ENCODE measurements around the gene SUCNR1. TPM values are rescaled to one million over a fixed set of nuclear protein-coding genes. Genes with fewer than 3 reads are reported as not detected.
"Not testable (repeated sequence)": the region's sequence is repeated elsewhere in the genome, so short reads cannot be mapped to it uniquely, and the experiment has no call there.

Gene SUCNR1
- total RNA-seq, 1 experiment from 2014 or later = not detected

DNA sequence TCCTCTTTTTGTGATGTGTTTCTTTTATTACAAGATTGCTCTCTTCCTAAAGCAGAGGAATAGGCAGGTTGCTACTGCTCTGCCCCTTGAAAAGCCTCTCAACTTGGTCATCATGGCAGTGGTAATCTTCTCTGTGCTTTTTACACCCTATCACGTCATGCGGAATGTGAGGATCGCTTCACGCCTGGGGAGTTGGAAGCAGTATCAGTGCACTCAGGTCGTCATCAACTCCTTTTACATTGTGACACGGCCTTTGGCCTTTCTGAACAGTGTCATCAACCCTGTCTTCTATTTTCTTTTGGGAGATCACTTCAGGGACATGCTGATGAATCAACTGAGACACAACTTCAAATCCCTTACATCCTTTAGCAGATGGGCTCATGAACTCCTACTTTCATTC is 7.7 kb downstream of the SUCNR1 start:
- TF ChIP-seq, protein P1, sequence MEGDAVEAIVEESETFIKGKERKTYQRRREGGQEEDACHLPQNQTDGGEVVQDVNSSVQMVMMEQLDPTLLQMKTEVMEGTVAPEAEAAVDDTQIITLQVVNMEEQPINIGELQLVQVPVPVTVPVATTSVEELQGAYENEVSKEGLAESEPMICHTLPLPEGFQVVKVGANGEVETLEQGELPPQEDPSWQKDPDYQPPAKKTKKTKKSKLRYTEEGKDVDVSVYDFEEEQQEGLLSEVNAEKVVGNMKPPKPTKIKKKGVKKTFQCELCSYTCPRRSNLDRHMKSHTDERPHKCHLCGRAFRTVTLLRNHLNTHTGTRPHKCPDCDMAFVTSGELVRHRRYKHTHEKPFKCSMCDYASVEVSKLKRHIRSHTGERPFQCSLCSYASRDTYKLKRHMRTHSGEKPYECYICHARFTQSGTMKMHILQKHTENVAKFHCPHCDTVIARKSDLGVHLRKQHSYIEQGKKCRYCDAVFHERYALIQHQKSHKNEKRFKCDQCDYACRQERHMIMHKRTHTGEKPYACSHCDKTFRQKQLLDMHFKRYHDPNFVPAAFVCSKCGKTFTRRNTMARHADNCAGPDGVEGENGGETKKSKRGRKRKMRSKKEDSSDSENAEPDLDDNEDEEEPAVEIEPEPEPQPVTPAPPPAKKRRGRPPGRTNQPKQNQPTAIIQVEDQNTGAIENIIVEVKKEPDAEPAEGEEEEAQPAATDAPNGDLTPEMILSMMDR (IDR thresholded peaks at IDR 0.05; ENCODE audit: insufficient read depth in 1 of 2, low read depth in 1 of 2, low read length in 1 of 2, severe bottlenecking in 1 of 2, unreplicated experiment in 1 of 2) = no peak

DNA sequence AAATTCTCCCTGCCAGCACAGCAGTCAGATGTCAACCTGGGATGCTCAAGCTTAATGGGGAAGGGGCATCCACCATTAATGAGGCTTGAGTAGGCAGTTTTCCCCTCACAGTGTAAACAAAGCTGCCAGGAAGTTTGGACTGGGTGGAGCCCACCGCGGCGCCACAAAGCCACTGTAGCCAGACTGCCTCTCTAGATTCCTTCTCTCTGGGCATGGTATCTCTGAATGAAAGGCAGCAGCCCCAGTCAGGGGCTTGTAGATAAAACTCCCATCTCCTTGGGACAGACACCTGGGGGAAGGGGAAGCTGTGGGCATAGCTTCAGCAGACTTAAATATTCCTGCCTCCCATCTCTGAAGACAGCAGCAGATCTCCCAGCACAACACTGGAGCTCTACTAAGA is 12.0 kb downstream of the SUCNR1 start:
- not testable (repeated sequence) for BruUV-seq (replicated peaks); H3K9me3 Mint-ChIP-seq (ENCODE audit: unreplicated experiment); H3K36me3 Mint-ChIP-seq (ENCODE audit: insufficient read depth, unreplicated experiment)

More for the DNA sequence above, 7.7 kb downstream of the SUCNR1 start:
- Histone ChIP-seq H3K4me1 (no peaks in the 10 kb centered on the region), H3K27me3 (replicated peaks; ENCODE audit: control insufficient read depth, insufficient read depth, low read length) (no peaks in the 10 kb centered on the region), H3K9me3 (no peaks in the 10 kb centered on the region), H3K4me3 (ENCODE audit: low read depth, low read length) (no peak overlapping the region), H3K36me3 (ENCODE audit: control insufficient read depth, insufficient read depth, low read length) (no peaks in the 10 kb centered on the region)
- CTCF ChIA-PET = no interaction called here
- Mint-ChIP-seq H3K36me3 (ENCODE audit: insufficient read depth, unreplicated experiment) (no peaks in the 10 kb centered on the region), H3K27ac (ENCODE audit: unreplicated experiment) (no peak overlapping the region), H3K4me3 (ENCODE audit: unreplicated experiment) (no peak overlapping the region), H3K27me3 (ENCODE audit: insufficient read depth, unreplicated experiment) (no peaks in the 10 kb centered on the region), H3K4me1 (ENCODE audit: low read depth, unreplicated experiment) (no peaks in the 10 kb centered on the region), H3K9me3 (ENCODE audit: unreplicated experiment) (no peaks in the 10 kb centered on the region)
- intact Hi-C loops (cut with micrococcal nuclease; ENCODE audit: unreplicated experiment) = no loop called here
- BruUV-seq (replicated peaks) = no TSS peak
- DNase-seq = no peak
- POLR2A ChIA-PET = no interaction called here

DNA sequence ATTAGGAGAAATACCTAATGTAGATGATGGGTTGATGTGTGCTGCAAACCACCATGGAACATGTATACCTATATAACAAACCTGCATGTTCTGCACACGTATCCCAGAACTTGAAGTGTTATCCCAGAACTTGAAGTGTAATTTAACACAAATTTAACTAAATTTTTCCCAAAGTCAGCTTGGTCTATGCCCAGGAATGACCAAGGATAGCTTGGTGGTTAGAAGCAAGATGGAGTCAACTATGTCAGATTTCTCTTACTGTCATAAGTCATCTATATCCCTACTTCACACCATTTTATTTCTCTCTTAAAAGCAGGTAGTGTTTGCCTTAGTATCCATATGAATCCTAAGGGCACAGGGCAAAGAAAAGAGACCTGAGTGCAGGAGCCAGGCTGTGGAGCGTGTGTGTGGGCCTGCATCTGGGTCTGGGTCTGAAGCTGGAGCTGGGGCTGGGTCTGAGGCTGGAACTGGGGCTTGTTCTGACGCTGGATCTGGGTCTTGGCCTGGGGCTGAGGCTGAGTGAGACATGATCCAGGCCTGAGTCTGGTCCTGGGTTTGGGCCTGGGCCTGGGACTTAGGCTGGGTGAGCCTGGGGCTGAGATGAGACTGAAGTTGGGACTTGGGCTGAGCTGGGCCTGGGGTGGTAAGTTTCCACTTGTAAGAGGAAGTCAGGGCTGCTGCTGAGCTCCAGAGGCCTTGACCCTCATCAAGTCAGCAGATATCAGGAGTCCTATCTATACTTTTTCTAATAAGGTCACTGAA is 14.2 kb downstream of the SUCNR1 start:
- H3K4me3 ChIP-seq (ENCODE audit: low read depth, low read length); DNase-seq; intact Hi-C loops (cut with micrococcal nuclease; ENCODE audit: unreplicated experiment); POLR2A ChIA-PET; H3K36me3 Mint-ChIP-seq (ENCODE audit: insufficient read depth, unreplicated experiment); H3K27me3 ChIP-seq (replicated peaks; ENCODE audit: control insufficient read depth, insufficient read depth, low read length); BruUV-seq (replicated peaks); CTCF ChIA-PET; H3K36me3 ChIP-seq (ENCODE audit: control insufficient read depth, insufficient read depth, low read length); H3K27me3 Mint-ChIP-seq (ENCODE audit: insufficient read depth, unreplicated experiment); H3K9me3 ChIP-seq; H3K4me3 Mint-ChIP-seq (ENCODE audit: unreplicated experiment); H3K9me3 Mint-ChIP-seq (ENCODE audit: unreplicated experiment); H3K27ac Mint-ChIP-seq (ENCODE audit: unreplicated experiment): not testable (repeated sequence)
- H3K4me1 ChIP-seq = peaks cover 12% of the 10 kb centered on the region
- peaks cover 10% of the 10 kb centered on the region for H3K4me1 Mint-ChIP-seq (ENCODE audit: low read depth, unreplicated experiment)

More for the DNA sequence above, 12.0 kb downstream of the SUCNR1 start:
- H3K36me3 ChIP-seq (ENCODE audit: control insufficient read depth, insufficient read depth, low read length); H3K4me1 ChIP-seq; H3K4me1 Mint-ChIP-seq (ENCODE audit: low read depth, unreplicated experiment); H3K27me3 ChIP-seq (replicated peaks; ENCODE audit: control insufficient read depth, insufficient read depth, low read length); intact Hi-C loops (cut with micrococcal nuclease; ENCODE audit: unreplicated experiment); H3K27me3 Mint-ChIP-seq (ENCODE audit: insufficient read depth, unreplicated experiment); DNase-seq; POLR2A ChIA-PET; H3K9me3 ChIP-seq; H3K4me3 Mint-ChIP-seq (ENCODE audit: unreplicated experiment); H3K4me3 ChIP-seq (ENCODE audit: low read depth, low read length); CTCF ChIA-PET; H3K27ac Mint-ChIP-seq (ENCODE audit: unreplicated experiment): not testable (repeated sequence)

DNA sequence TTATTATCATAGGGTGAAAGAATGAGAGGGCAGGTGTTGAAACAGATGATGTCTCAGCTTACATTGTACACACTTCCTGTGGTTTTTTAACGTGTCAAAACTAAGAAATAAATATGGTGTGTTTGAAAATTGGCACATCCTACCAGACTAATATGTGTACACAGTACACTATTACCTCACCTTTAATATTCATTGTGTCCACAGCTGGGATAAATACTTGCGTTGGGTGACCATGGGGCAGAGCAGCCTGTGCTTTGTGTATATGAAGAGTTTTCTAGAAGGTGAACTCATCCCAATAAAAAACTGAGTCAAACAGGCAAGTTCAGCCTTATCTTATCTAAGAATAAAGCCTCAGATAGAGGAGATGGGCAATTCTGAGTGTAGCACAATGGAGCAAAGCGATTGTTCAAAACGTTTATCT is 17.3 kb downstream of the SUCNR1 start:
- Histone ChIP-seq H3K4me1 (peaks cover 14% of the 10 kb centered on the region), H3K27me3 (replicated peaks; ENCODE audit: control insufficient read depth, insufficient read depth, low read length) (no peaks in the 10 kb centered on the region), H3K4me3 (ENCODE audit: low read depth, low read length) (no peak overlapping the region), H3K9me3 (no peaks in the 10 kb centered on the region), H3K36me3 (ENCODE audit: control insufficient read depth, insufficient read depth, low read length) (no peaks in the 10 kb centered on the region)
- H3K27ac Mint-ChIP-seq (ENCODE audit: unreplicated experiment) = no peak overlapping the region
- CTCF ChIA-PET = no interaction called here
- no peaks in the 10 kb centered on the region for H3K36me3 Mint-ChIP-seq (ENCODE audit: insufficient read depth, unreplicated experiment)
- TF ChIP-seq, protein P1 (IDR thresholded peaks at IDR 0.05; ENCODE audit: insufficient read depth in 1 of 2, low read depth in 1 of 2, low read length in 1 of 2, severe bottlenecking in 1 of 2, unreplicated experiment in 1 of 2) = no peak
- intact Hi-C loops (cut with micrococcal nuclease; ENCODE audit: unreplicated experiment) = loop anchor here (2.0 kb wide), 1 partner anchor 28 kb away; no protein-coding TSS in a partner anchor
- no TSS peak for BruUV-seq (replicated peaks)
- POLR2A ChIA-PET = no interaction called here
- H3K4me1 Mint-ChIP-seq (ENCODE audit: low read depth, unreplicated experiment) = peaks cover 10% of the 10 kb centered on the region
- H3K9me3 Mint-ChIP-seq (ENCODE audit: unreplicated experiment) = no peaks in the 10 kb centered on the region
- no peaks in the 10 kb centered on the region for H3K27me3 Mint-ChIP-seq (ENCODE audit: insufficient read depth, unreplicated experiment)
- peak; percentile 53 to 59 for DNase-seq
- H3K4me3 Mint-ChIP-seq (ENCODE audit: unreplicated experiment) = no peak overlapping the region

All from Caco-2 (cell line).